HepG2 (cell line): ENCODE data around the gene IDS. TPM values are rescaled to one million over a fixed set of nuclear protein-coding genes. Genes with fewer than 3 reads are reported as not detected.

Experiments used
- ATAC-seq: fragments of 200-7000 bp; cut with Tn5 transposase; 3 replicates; pipeline ENCODE4 v1.9.1; 2020; ENCODE audit warnings: mild to moderate bottlenecking, moderate library complexity
- BruUV-seq: library from RNA; stranded (reverse); fragments of 400-500 nt; replicated peaks from 2 replicates; lab custom pipeline; 2021; lab: Mats Ljungman, UMichigan
- CTCF ChIA-PET: fragments of 300-600 bp; formaldehyde crosslinking; extraction: SDS; loops from one replicate; lab custom pipeline; 2021; ENCODE audit warnings: low total read pairs, inconsistent platforms, low intra/inter-chr PET ratio; lab: Yijun Ruan, JAX
- POLR2A ChIA-PET: fragments of 350-600 bp; sonication (Branson Sonifier 250); formaldehyde crosslinking; loops from one replicate; lab custom pipeline; 2020; ENCODE audit warnings: antibody characterized with exemption, inconsistent platforms; lab: Yijun Ruan, JAX
- DNase-seq: peaks from one replicate; pipeline ENCODE4 v3.0.0-alpha.2; 2015; ENCODE audit warnings: low spot score
- FAIRE-seq: peaks from 3 replicates; lab custom pipeline; 2011; peaks lifted over from hg19 to GRCh38; lab: Jason Lieb, UNC
- H2AFZ ChIP-seq: one replicate; pipeline ENCODE4 v1.6.1; 2011; ENCODE audit warnings: low read length, inconsistent platforms
- H3K27ac ChIP-seq: fragments of 300-600 bp; 3 replicates; pipeline ENCODE4 v1.8.0; 2011; ENCODE audit warnings: mixed run types, mild to moderate bottlenecking, mixed read lengths, low read length, inconsistent platforms; ENCODE audit not compliant: insufficient read depth; ENCODE audit errors: extremely low read length
- H3K27me3 ChIP-seq, 2 experiments: fragments of 200-600 bp in 1 of 2; 2 replicates in 1 of 2; 3 replicates in 1 of 2; pipeline versions ENCODE4 v1.6.0 to v1.8.0; 2011; ENCODE audit warnings: low read length in 2 of 2, mild to moderate bottlenecking in 2 of 2, moderate library complexity in 2 of 2, inconsistent platforms in 1 of 2; ENCODE audit not compliant: insufficient read depth in 2 of 2, control insufficient read depth in 1 of 2
- H3K36me3 ChIP-seq, 2 experiments: fragments of 200-600 bp in 1 of 2; replicated peaks in 1 of 2; 2 replicates in 1 of 2; 3 replicates in 1 of 2; pipeline versions ENCODE4 v1.5.1 to v1.8.0; 2011; ENCODE audit warnings: low read length in 2 of 2, inconsistent platforms in 1 of 2; ENCODE audit not compliant: insufficient read depth in 2 of 2, control insufficient read depth in 1 of 2
- H3K4me1 ChIP-seq: 2 replicates; pipeline ENCODE4 v1.5.1; 2012; ENCODE audit warnings: low read length, inconsistent platforms; ENCODE audit not compliant: insufficient read depth
- H3K4me2 ChIP-seq: 2 replicates; pipeline ENCODE4 v1.6.0; 2011; ENCODE audit warnings: low read depth, low read length, inconsistent platforms
- H3K4me3 ChIP-seq, 3 experiments: fragments of 200-600 bp in 1 of 3; sonication (generic), shearing (Covaris generic) in 1 of 3; replicated peaks in 1 of 3; 2 replicates each; pipeline ENCODE4 v1.5.1; 2011 to 2016; ENCODE audit warnings: low read length in 3 of 3, inconsistent platforms in 2 of 3, low read depth in 2 of 3, mild to moderate bottlenecking in 2 of 3, control low read depth in 1 of 3, mixed read lengths in 1 of 3; ENCODE audit not compliant: insufficient read depth in 1 of 3
- H3K79me2 ChIP-seq: one replicate; pipeline ENCODE4 v1.6.1; 2011; ENCODE audit warnings: low read length, inconsistent platforms; ENCODE audit not compliant: insufficient read depth
- H3K9ac ChIP-seq: 2 replicates; pipeline ENCODE4 v1.6.0; 2011; ENCODE audit warnings: mild to moderate bottlenecking, low read depth, low read length, inconsistent platforms; ENCODE audit not compliant: insufficient read depth
- H3K9me3 ChIP-seq: 2 replicates; pipeline ENCODE4 v1.5.1; 2012; ENCODE audit warnings: mild to moderate bottlenecking, low read length
- H4K20me1 ChIP-seq: 2 replicates; pipeline ENCODE4 v1.6.0; 2011; ENCODE audit warnings: inconsistent platforms, mild to moderate bottlenecking, low read length, moderate library complexity; ENCODE audit not compliant: insufficient read depth
- HNF1A ChIP-seq, 2 experiments: sonication (generic) in 1 of 2; formaldehyde crosslinking in 1 of 2; IDR thresholded peaks; 2 replicates each; pipeline versions ENCODE4 v1.4.0 to v1.6.1; 2016 to 2020; ENCODE audit warnings: borderline replicate concordance in 1 of 2, low read depth in 1 of 2, mild to moderate bottlenecking in 1 of 2, missing genetic modification reagents in 1 of 2
- JARID2 ChIP-seq: sonication (generic); formaldehyde crosslinking; IDR thresholded peaks from 2 replicates; pipeline ENCODE4 v1.8.1; 2023; ENCODE audit warnings: missing genetic modification reagents, inconsistent platforms; ENCODE audit not compliant: insufficient replicate concordance
- SKIL ChIP-seq: sonication (generic); formaldehyde crosslinking; IDR thresholded peaks from 2 replicates; pipeline ENCODE4 v1.8.0; 2022; ENCODE audit warnings: missing genetic modification reagents, mild to moderate bottlenecking, moderate library complexity, borderline replicate concordance
- SOX6 ChIP-seq, 2 experiments: fragments of 450-650 bp in 1 of 2; sonication (generic) in 1 of 2; formaldehyde crosslinking in 1 of 2; IDR thresholded peaks; 2 replicates each; pipeline versions ENCODE4 v1.4.0 to v1.6.1; 2017 to 2020; ENCODE audit warnings: antibody characterized with exemption in 1 of 2, mild to moderate bottlenecking in 1 of 2, missing genetic modification reagents in 1 of 2
- ZNF121 ChIP-seq: sonication (generic); formaldehyde crosslinking; IDR thresholded peaks from 2 replicates; pipeline ENCODE4 v1.5.0; 2020; ENCODE audit warnings: mild to moderate bottlenecking, missing genetic modification reagents
- ZNF597 ChIP-seq: sonication (generic); formaldehyde crosslinking; IDR thresholded peaks from 2 replicates; pipeline ENCODE4 v1.5.0; 2020; ENCODE audit warnings: missing genetic modification reagents
- ZNF687 ChIP-seq: sonication (generic); formaldehyde crosslinking; IDR thresholded peaks from 2 replicates; pipeline ENCODE4 v1.5.1; 2020; ENCODE audit warnings: mild to moderate bottlenecking, missing genetic modification reagents, moderate library complexity
- WGBS: methylation state at CpG from one replicate; pipeline ENCODE4 v1.1.6; 2017; ENCODE audit warnings: low lambda C conversion rate; 5-methylcytosine and 5-hydroxymethylcytosine counted together
- in situ Hi-C: cut with HindIII; loops from 2 replicates; pipeline ENCODE4 v1.10.0; 2017; ENCODE audit warnings: low pct_unique_long_range_greater_than_20kb; ENCODE audit not compliant: extremely low pct_ligation_motif_present
- intact Hi-C: fragments of 100-400 bp; cut with micrococcal nuclease; formaldehyde crosslinking; loops from one replicate; pipeline ENCODE4 v1.10.0; 2022; ENCODE audit not compliant: unreplicated experiment
- polyA plus RNA-seq, 8 experiments: library from polyadenylated mRNA; depleted of rRNA in 3 of 8; stranded (reverse) in 7 of 8; unstranded in 1 of 8; fragments of >200 nt; fragmentation: Illumina TruSeq in 4 of 8; extraction: Trizol in 4 of 8; gene quantifications; 2 replicates each; pipeline versions ENCODE4 v1.2.1 to v1.2.3, GENCODE V29; 2011 to 2016; ENCODE audit warnings: low read depth in 4 of 8, missing spikeins in 1 of 8, mixed read lengths in 1 of 8; ENCODE audit not compliant: insufficient read depth in 1 of 8
- total RNA-seq, 5 experiments: library from RNA; depleted of rRNA; stranded (reverse); fragments of >200 nt; fragmentation: Illumina TruSeq; extraction: Trizol; gene quantifications; 2 replicates each; pipeline ENCODE4 v1.2.3, GENCODE V29; 2016; ENCODE audit warnings: low read depth in 1 of 5

IDS gene
- total and polyA plus RNA-seq, 2 of the 13 experiments (the other 11 are each of a cell fraction or from before 2014, with no cell fraction given): 2.2 to 11.9 TPM

- Histone ChIP-seq H3K9ac (peak overlapping the region; percentile 76), H3K79me2 (no peaks in the 10 kb centered on the region), H3K27me3 (no peaks in the 10 kb centered on the region), H3K9me3 (no peaks in the 10 kb centered on the region), H3K36me3 (no peaks in the 10 kb centered on the region), H3K27ac (peak overlapping the region; percentile 85), H3K4me2 (peak overlapping the region; percentile 88), H4K20me1 (no peaks in the 10 kb centered on the region), H3K4me3 (peak overlapping the region; percentile 18 to 85 (median 81); a peak in 5 of 6 replicates), H3K4me1 (no peaks in the 10 kb centered on the region), H2AFZ (no peak overlapping the region)
- no TSS peak for BruUV-seq
- in situ Hi-C loops: no loop called here
- DNase-seq (peak; percentile 70), ATAC-seq (peak; percentile 43), FAIRE-seq (no peak)
- 3% methylated on average over 23 of the region's 24 CpGs for WGBS
- intact Hi-C loops: loop anchor here (1.0 kb wide), 1 partner anchor 28 kb away; no protein-coding TSS in a partner anchor
- ChIA-PET POLR2A (interaction anchor here (0.6 to 2.1 kb wide), 7 partner anchors 15 to 1660 kb away, joined by 3 to 16 read pairs (median 3); partner anchors contain the start of genes EOLA2 and IDS), CTCF (no interaction called here)
- no peak for TF ChIP-seq HNF1A (IDR thresholded peaks at IDR 0.05; ENCODE audit: low read depth)
- no peak for TF ChIP-seq HNF1A (CRISPR knock-in tag; IDR thresholded peaks at IDR 0.05; ENCODE audit: borderline replicate concordance)
- no peak for TF ChIP-seq ZNF597 (CRISPR knock-in tag)
- TF ChIP-seq SOX6 (IDR thresholded peaks at IDR 0.05): no peak
- TF ChIP-seq SOX6 (CRISPR knock-in tag; IDR thresholded peaks at IDR 0.05): no peak
- TF ChIP-seq ZNF687: no peak
- TF ChIP-seq SKIL: no peak
- TF ChIP-seq JARID2 (CRISPR knock-in tag): no peak
- TF ChIP-seq ZNF121 (CRISPR knock-in tag): no peak
Measured at GRCh38 chrX:149540131-149540620, 35.1 kb upstream of the IDS start.
